ENCODE data around the gene SLC35E2B. TPM values are rescaled to one million over a fixed set of nuclear protein-coding genes. Genes with fewer than 3 reads are reported as not detected.
"Not testable (repeated sequence)": the region's sequence is repeated elsewhere in the genome, so short reads cannot be mapped to it uniquely, and the experiment has no call there.

The SLC35E2B gene
- total RNA-seq (2014; rRNA removed; shearing (Covaris generic)), result 5.2 and 6.8 TPM in 2 replicates

DNA sequence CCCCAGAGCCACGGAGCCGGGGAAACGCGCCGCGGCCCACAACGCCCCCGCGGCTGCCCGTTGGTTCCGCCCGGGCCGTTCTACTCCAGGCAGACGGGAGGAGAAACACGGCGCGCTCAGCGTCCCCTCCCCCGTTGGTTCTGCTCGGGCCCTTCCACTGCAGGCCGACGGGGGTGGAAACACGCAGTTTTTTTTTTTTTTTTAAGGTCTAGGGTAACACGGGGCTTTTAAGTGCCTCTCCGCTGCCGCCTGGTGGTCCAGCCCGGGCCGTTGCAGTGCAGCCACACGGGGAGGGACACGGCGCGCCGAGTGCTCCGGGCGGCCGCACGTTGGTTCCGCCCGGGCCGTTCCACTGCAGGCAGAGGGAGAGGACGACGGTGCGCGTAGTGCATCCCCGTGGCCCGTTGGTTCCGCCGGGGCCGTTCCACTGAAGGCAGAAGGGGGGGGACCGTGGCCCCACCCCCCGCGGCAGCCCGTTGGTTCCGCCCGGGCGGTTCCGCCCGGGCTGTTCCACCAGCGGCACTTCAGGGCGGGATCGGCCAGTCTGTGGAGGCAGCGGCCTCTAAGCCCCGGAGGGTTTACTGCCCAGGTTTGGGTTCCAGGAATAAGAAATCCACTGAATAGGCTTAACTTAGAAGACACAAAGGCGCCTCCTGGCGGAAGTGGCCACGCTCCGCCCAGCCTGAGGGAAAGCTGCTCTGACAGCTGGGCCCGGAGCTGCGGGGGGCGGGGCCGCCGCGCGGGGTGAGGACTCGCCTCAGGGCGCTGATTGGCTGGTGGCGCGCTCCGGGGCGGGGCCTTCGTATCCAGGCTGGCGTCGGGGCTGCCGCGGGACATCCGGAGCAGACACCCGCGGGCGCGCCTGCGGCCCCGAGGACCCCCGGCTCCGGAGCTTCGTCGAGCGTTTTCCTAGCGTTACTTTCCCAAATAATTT, at the start of gene SLC35E2B:
Gene SLC35E2B (minus strand): TSS at position 82 of the 934 bp plus-strand sequence. CDS start 16,096 bp downstream, outside the sequence.
- DNase-seq (ENCODE audit: low spot score), result peak; percentile 26

DNA sequence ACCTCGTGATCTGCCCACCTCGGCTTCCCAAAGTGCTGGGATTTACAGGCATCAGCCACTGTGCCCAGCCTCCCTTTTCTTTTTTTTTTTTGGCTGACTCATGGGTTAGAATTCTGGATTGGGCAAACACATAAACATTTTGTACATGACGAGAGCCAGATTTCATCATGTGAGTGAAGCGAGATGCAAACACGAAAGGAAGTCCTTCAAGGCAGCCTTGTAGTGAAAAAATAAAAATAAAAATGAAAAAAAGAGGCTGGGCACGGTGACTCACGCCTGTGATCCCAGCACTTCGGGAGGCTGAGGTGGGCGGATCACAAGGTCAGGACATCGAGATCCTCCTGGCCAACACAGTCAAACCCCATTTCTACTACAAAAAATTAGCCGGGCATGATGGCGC, 48.4 kb upstream of the SLC35E2B start:
- DNase-seq (ENCODE audit: low spot score), result peak; percentile 79

DNA sequence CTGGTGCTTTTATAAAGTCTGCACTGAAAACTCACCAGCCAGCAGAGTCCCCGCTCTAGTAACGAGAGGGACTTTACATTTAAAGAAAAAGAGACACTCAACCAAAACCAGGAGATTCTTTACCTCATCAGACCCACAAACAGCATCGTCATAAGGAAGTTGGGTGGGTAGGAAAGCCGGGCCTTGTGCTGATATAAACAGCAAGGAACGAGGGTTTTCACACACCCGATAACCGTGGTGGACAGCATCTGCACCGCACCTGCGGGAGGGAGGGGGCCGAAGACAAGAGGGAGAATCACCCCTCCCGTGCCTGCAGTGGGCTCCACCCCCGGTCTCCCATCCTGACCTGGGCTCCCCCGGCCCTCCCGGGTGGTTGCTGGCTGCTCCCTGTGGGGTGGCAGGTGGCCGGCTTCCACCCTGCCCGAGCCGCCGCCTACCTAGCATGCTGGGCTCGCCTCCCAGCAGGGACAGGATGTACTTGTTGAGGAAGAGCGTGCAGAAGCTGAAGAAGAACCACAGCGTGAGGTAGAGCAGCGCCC, 46.3 kb upstream of the SLC35E2B start:
- not testable (repeated sequence) for DNase-seq (ENCODE audit: low spot score)

DNA sequence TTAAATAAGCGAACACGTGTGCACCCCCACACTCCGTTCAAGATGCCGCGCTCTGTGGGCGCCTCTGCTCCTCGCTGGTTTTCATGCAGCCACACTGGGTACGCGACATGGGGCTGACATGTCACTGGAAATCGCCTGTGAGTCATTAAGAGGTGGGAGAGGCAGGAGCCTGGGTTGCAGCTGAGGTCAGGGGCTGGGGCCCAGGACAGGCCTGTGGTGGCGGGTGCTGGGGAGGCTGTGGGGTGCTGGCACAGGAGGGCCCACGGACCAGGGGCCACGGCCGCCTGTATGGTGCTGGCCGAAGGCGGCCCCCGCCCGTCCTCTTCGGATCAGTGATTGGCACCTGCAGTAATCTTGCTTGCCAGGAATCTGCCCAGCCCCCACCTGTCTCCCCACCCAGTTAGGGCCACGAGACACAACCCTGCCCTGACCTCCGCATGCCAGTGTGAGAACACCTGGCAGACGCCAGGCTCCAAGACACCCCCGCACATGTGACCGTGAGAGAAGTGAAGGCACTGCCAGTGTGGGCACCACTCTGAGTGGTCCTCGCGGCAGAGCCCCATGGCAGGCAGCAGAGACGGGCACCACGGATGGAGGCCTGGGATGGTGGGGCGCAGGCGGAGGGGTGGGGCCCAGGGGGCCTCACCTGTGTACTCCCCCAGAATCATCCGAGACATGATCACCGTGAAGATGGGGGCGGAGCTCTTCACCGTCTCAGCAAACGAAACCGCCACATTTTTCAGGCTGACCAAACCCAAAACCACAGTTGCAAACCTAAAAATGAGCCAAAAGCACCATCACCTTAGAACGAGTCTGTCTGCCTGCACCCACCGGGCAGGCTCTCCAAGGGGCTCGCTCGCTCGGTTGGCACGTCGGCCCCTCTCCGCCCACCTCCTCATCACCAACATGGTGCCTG, 45.3 kb upstream of the SLC35E2B start:
- not testable (repeated sequence) for DNase-seq (ENCODE audit: low spot score)

DNA sequence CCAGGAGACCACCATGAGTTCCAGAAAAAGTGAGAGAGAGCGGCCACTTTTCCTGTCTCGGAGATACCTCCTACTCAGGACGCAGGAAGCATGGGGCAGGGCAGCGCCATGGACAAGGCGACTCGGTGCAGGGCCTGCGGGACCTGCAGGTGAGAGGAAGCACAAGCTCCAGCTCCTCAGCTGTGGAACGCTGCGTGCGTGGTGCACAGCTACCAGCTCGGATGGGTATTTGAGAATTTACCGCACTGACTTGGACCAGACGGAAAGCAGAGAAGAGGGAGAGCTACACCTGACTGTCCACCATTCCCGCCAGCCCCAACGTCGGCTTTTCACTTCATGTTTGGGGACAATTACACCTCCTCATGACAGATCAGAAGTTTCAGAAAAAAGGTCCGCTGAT, 39.8 kb upstream of the SLC35E2B start:
- DNase-seq (ENCODE audit: low spot score), result no peak

DNA sequence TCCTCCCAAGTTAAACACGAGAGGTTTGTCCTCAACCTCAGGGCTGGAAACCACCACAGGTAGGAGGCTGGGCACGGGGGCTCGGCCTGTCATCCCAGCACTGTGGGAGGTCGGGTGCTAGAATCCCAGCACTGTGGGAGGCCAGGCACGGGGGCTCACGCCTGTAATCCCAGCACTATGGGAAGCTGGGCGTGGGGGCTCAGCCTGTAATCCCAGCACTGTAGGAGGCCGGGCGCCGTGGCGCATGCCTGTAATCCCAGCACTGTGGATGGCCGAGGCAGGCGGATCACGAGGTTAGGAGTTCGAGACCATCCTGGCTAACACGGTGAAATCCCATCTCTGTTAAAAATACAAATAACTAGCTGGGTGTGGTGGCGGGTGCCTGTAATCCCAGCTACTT, 38.3 kb upstream of the SLC35E2B start:
- DNase-seq (ENCODE audit: low spot score), result no peak

DNA sequence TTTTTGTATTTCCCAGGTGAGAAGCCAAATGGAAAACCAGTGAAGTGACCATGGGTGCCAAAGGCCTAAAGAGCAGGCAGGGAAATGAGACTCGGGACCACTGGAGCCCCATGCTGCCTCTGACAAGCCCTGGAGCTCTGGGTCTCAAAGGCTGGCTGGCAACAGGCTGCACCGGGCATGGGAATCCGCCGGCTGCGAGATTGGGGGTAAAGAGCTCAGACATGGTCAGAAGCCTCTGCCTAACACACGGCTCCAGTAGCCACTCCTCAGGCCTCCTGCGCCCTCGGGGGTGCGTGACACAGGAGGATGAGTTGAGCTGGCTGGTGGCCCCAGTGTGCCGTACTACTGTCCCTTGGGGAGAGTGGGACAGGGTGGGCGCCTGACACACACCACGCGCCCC, 37.6 kb upstream of the SLC35E2B start:
- DNase-seq (ENCODE audit: low spot score), result not testable (repeated sequence)

DNA sequence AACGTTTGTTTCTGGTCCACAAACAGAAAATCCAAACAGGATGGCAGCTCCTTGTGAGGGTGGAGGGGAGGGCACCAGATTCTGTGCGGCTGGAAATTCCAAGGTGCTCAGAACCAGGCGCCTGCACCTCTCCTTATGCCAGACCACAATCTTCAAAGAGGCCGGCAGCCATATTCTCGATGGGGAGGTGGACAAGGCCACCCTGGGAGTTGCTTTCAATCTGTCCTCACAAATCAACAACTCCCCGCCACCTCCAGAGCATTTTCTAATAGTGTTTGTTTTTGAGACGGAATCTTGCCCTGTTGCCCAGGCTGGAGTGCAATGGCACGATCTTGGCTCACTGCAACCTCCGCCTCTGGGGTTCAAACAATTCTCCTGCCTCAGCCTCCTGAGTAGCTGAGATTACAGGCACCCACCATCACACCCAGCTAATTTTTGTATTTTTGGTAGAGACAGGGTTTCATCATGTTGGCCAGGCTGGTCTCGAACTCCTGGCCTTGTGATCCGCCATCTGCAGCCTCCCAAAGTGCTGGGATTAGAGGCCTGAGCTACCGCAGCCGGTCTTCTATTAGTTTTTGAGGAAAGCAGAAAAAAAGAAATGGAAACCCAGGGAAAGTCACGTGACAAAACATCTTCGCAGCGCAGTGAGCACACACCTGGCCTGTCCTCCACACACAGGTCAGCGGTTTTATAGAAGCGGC, 36.7 kb upstream of the SLC35E2B start:
- not testable (repeated sequence) for DNase-seq (ENCODE audit: low spot score)

DNA sequence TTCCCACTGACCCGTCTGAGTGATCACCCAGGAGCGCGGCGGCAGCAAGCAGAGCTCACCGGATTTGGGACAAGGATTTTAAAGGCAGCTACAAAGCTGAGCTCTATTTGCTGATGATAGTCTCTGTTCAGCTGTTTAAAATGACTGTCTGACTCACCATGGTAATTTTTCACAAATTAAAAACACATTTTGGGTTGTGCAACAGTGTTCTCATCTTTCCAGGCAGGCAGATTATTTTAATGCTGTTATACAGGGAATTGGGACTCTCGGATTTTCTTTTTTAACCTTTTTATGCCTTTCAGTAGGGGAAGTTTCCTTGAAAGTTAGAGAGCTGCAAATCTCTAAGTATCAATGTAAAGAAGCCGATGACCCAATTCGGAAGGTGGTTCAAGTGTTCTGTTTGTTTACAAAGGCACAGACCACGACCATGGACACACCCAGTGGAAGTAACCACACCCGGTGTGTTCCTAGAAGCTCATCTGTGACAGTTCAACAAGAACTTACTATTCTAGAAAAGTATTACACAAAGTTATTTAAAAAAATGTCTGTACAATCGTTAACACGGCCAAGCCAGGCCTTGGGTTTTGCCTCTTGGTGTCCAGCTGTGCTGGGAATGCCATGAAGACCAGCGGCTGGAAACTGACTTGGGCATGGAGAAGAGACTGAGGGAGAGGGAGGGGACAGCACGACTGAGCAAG, 35.9 kb upstream of the SLC35E2B start:
- DNase-seq (ENCODE audit: low spot score), result not testable (repeated sequence)

DNA sequence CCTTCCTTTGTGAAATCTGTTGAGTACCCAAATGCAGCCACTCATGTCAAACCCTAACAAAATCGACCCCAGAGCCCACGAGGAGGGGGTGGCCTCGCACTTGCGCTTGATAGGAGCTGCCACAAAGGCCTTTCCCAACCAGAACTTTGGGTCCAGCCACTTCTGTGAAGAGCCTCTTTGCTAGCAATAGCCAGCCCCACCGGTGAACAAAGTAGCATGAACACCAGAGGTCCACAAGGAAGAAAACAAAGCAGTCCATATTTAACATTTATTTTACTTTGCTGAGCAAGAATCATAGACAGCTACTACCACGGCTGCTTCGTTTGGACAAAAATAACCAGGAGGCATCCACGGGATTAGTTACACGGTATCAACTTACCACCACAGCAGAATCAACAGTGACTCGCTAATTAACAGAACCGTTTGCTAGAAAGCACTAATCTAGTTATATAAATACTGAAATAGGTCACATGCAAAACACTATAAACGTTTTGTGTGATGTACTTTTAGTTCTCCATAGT, 34.6 kb upstream of the SLC35E2B start:
- DNase-seq (ENCODE audit: low spot score), result not testable (repeated sequence)

DNA sequence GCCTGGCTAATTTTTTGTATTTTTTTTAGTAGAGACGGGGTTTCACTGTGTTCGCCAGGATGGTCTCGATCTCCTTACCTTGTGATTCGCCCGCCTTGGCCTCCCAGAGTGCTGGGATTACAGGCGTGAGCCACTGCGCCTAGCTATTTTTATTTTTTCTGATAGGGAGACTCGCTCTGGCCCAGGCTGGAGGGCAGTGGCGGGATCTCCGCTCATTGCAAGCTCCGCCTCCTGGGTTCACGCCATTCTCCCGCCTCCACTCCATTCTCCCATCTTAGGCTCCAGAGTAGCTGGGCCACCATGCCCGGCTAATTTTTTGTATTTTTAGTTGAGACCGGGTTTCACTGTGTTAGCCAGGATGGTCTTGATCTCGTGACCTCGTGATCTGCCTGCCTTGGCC, 33.5 kb upstream of the SLC35E2B start:
- not testable (repeated sequence) for DNase-seq (ENCODE audit: low spot score)

DNA sequence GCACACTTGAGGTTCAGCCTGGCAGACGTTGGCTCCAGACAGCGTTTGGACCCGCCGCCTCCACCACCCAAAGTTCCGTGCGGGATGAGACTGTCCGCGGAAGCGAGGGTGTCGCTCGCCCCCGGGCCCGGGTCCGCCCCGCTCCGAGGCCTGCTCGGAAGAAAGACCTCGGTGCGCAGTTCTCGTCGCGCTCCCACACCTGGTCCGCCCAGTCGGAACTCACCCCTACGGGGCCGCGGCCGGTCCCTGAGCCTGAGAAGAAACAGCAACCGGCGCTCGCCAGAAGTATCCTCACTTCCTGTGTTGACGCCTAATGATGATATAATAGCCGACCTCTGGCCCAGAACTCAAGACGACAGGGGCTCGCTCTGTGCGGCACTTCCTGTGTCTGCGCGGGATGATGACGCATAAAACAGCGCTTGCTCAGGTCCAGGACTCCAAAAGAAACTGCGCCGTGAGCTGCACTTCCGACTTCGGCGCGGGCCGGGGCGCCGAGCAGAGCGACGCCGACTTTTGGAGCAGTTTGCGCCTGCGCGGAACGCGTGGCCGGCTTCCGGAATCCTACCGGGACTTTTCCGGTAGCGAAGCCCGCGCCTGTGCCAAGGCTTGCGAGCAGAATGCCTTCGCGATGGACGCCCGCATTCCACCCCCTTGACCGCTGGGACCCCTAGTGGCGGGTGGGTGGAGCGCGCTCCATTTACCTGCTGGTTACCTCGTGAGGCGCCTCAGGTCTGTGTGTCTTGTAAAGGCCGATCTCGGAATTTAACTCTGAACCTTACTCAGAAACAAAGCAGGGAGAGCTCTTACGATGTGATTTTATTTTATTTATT, 31.7 kb upstream of the SLC35E2B start, which contains the start of gene CDK11A:
Gene CDK11A (minus strand): TSS at position 323 of the 830 bp plus-strand sequence. CDS start 1,539 bp downstream, outside the sequence.
- DNase-seq (ENCODE audit: low spot score), result peak; percentile 97

DNA sequence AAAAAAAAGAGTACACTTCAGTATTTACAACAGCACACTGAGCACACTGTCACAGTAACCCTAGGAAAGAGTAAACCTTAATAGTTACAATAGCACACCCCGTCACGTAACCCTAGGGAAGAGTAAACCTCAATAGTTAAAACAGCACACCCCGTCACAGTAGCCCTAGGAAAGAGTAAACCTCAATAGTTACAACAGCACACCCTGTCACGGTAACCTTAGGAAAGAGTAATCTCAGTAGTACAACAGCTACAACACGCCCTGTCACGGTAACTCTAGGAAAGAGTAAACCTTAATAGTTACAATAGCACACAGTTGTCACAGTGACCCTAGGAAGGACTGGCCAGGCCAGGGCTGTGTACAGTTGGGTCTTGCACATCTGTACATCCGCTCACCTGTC, 28.6 kb upstream of the SLC35E2B start:
- DNase-seq (ENCODE audit: low spot score), result no peak

DNA sequence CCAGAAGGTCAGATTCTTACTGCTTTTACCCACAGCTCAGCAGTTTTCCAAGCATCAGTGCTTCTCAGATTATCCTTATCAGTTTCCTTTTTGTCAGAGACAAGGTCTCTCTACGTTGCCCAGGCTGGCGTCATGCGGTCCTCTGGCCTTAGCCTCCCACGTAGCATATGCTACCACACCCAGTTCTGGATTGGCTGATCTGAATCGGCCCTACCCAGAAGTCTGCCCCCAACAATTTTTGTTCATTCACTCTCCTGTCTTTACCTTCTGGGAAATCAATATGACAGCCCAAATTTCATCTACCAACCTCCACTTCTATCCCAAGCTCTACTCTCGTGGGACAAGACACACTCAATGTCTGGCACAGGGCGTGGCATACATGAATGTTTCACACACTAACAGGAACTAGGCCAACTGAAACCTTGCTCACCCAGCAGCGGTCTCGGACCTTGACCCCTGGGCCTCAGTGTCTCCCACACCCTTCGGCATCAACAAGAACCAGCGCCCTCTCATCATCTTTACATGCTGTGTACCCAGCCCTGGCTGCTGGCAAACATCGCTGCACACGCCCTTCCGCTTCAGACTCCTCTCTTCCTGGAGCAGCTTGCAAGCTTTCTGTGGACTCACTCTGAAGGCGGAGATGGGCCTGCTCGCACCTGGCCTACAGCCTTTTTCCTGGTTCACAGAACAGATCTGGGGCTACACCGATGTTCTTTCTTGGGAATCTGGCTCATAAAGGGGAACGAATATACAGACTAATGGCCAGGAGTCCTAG, 22.7 kb upstream of the SLC35E2B start:
- not testable (repeated sequence) for DNase-seq (ENCODE audit: low spot score)

DNA sequence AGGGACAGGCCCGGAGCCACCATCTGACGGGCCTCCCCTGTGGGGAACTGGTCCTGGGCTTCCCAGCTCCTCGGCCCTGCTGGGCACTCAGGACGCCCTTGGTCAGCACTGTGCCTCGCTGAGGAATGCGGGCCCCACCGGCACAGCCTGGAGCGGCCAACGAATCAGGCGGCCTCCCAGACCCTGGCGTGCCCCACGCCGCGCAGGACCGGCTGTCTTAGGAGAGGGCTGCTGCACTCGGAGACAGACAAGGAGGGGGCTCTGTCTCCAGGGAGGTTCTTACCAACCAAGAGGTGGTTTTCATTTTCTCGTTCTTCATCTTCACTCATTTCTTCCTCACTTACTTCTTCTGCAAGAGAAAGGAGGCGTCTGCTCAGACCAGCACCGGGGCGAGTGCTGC, 15.3 kb upstream of the SLC35E2B start:
- DNase-seq (ENCODE audit: low spot score), result not testable (repeated sequence)

DNA sequence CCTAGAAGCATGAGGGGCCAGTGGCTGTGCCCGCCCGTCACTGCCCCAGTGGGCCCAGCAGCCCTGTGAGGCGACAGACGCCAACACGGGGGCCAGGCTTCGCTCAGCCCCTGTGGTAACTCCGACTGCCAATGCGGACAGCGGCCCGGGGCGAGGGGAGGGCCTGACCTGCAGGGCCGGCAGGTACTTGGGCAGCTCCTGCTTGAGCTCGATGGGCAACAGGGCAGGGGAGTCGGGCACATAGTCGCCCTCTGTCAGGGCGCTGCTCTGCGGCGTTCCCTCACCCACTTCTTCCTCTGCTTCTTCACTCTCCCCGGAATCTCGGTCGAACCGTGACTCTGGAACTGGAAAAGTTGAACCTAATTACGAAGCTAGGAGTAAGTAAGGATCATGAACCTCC, 14.6 kb upstream of the SLC35E2B start:
- DNase-seq (ENCODE audit: low spot score), result not testable (repeated sequence)

DNA sequence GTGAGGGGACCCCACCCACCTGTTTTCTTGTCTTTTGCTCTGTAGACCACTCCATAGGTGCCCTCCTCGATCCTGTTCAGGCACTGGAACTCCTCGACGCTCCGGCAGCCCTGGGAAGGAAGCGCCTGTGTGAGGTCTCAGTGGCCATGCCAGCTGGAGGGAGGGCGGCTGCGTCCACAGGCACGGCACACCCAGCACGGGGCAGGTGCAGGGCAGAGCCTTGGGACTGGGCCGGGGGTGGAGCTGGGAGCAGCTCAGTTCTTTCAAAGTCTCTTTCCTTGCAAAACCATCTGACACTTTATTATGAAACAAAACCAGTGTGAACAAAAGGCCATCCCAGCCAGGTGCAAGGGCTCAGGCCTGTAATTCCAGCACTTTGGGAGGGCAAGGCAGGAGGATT, 13.0 kb upstream of the SLC35E2B start:
- not testable (repeated sequence) for DNase-seq (ENCODE audit: low spot score)

DNA sequence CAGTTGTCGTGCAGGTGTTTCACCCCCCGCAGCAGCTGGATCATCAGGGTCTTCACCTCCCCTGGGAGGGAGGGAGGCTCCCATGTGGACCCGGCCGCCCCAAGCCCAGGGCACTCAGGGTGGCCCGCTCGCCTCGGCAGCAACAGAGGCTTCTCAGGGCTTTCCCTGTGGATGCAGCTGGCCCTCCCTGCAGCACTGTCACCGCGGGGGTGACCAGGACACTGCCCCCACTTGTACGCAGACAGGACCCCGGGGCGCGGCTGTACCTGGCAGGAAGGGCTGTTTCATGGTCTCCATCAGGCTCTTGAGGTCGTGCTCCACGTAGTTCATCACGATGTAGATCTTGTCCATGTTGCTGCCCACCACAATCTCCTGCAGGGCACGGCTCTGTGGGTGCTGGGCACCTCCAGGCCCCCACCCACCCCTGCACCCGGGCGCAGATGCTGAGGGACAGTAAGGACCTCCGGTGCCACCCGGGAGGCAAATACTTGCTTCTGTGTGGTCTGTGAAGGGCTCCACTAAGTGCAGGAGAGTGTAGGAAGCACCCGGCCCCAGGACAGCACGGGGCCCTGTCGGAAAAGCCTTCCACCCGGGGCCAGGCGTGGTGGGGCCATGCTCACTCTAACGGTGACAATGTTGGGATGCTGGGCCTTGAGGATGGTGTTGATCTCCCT, 11.8 kb upstream of the SLC35E2B start:
- not testable (repeated sequence) for DNase-seq (ENCODE audit: low spot score)

All from A172 (cell line).